HepG2 (cell line): Measurements from ENCODE around the gene LRRC45. TPM values are rescaled to one million over a fixed set of nuclear protein-coding genes. Genes with fewer than 3 reads are reported as not detected.

Experiments used
- AGO1 ChIP-seq: fragments of 200-400 bp; formaldehyde crosslinking; IDR thresholded peaks from 2 replicates; pipeline ENCODE4 v1.6.1; 2017; ENCODE audit warnings: mild to moderate bottlenecking, low read depth, low read length, moderate library complexity; ENCODE audit not compliant: poor library complexity, severe bottlenecking
- CBX1 ChIP-seq: IDR thresholded peaks from one replicate; pipeline ENCODE4 v1.6.1; 2016; ENCODE audit warnings: antibody characterized with exemption, low read depth
- IRX3 ChIP-seq: sonication (generic); formaldehyde crosslinking; IDR thresholded peaks from 2 replicates; pipeline ENCODE4 v1.8.1; 2023; ENCODE audit warnings: mild to moderate bottlenecking, low read depth, missing genetic modification reagents, borderline replicate concordance
- NR1H2 ChIP-seq: sonication (generic); formaldehyde crosslinking; IDR thresholded peaks from 2 replicates; pipeline ENCODE4 v1.8.1; 2022; ENCODE audit warnings: low read depth, missing genetic modification reagents, borderline replicate concordance
- PTBP1 ChIP-seq: fragments of 200-400 bp; formaldehyde crosslinking; IDR thresholded peaks from 2 replicates; pipeline ENCODE4 v1.6.1; 2018; ENCODE audit warnings: low read length, low read depth; ENCODE audit not compliant: poor library complexity, severe bottlenecking
- polyA plus RNA-seq, 8 experiments: library from polyadenylated mRNA; depleted of rRNA in 3 of 8; stranded (reverse) in 7 of 8; unstranded in 1 of 8; fragments of >200 nt; fragmentation: Illumina TruSeq in 4 of 8; extraction: Trizol in 4 of 8; gene quantifications; 2 replicates each; pipeline versions ENCODE4 v1.2.1 to v1.2.3, GENCODE V29; 2011 to 2016; ENCODE audit warnings: low read depth in 4 of 8, missing spikeins in 1 of 8, mixed read lengths in 1 of 8; ENCODE audit not compliant: insufficient read depth in 1 of 8
- total RNA-seq, 5 experiments: library from RNA; depleted of rRNA; stranded (reverse); fragments of >200 nt; fragmentation: Illumina TruSeq; extraction: Trizol; gene quantifications; 2 replicates each; pipeline ENCODE4 v1.2.3, GENCODE V29; 2016; ENCODE audit warnings: low read depth in 1 of 5
- TF ChIP-seq, protein P1 (sequence below): sonication (generic); formaldehyde crosslinking; IDR thresholded peaks from 2 replicates; pipeline ENCODE4 v1.4.0; 2020; ENCODE audit warnings: missing genetic modification reagents
- TF ChIP-seq, protein P2 (sequence below): sonication (generic); formaldehyde crosslinking; IDR thresholded peaks from 2 replicates; pipeline ENCODE4 v1.8.1; 2022; ENCODE audit warnings: low read depth, mild to moderate bottlenecking, missing genetic modification reagents
- TF ChIP-seq, protein P3 (sequence below): sonication (generic); formaldehyde crosslinking; IDR thresholded peaks from 2 replicates; pipeline ENCODE4 v1.5.1; 2020; ENCODE audit warnings: missing genetic modification reagents, mild to moderate bottlenecking, borderline replicate concordance
- TF ChIP-seq, protein P4 (sequence below): sonication (generic); formaldehyde crosslinking; IDR thresholded peaks from 2 replicates; pipeline ENCODE4 v1.4.0; 2020; ENCODE audit warnings: mild to moderate bottlenecking, missing genetic modification reagents, borderline replicate concordance

LRRC45 gene
- total and polyA plus RNA-seq, 2 of the 13 experiments (the other 11 are each of a cell fraction or from before 2014, with no cell fraction given), result 11.6 to 48.1 TPM

DNA sequence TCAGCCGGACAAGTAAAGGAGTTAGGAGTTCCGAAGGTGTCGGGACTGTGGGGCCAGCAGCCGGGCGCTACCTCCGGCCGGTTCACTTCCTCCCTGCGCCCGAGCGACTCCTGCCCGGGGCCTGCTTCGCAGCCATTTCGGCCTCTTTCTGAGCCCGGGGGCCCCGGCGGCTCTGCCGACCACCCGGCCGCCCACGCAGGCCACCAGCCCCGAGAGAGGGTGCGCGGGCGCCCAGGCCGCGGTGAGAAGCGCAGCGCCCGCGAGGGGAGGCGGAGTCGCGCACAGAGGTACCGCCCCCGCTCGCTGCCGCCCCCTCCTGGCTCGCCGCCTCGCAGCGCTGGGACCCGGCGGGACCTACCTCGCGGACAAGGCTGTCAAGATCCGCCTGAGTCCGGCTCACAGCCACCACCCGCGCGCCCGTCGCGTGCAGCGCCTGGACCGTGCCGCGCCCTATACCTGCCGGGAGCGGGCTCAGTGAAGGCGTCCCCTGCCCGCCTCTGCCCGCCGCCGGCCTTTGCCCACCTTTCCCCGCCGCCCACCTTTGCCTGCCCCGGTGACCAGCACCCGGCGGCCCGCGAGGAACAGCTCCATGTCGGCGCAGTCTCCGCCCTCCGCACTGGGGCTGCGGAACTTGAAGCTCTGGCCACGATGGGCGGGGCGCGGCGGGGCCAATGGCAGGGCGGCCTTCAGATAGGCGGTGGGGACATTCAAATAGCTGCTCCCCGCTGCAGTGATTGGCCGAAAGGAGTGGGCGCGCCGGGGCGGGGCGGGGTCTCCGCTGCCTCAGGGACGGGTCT, 14.2 kb downstream of the LRRC45 start, which contains the start of gene DCXR (continued):
- TF ChIP-seq CBX1 (peak; percentile 70), NR1H2 (CRISPR knock-in tag) (peak; percentile 60), PTBP1 (peak; percentile 90), IRX3 (CRISPR knock-in tag) (no peak; the same call in 1 of the 2 replicates), AGO1 (peak; percentile 79)
- TF ChIP-seq, protein P1, sequence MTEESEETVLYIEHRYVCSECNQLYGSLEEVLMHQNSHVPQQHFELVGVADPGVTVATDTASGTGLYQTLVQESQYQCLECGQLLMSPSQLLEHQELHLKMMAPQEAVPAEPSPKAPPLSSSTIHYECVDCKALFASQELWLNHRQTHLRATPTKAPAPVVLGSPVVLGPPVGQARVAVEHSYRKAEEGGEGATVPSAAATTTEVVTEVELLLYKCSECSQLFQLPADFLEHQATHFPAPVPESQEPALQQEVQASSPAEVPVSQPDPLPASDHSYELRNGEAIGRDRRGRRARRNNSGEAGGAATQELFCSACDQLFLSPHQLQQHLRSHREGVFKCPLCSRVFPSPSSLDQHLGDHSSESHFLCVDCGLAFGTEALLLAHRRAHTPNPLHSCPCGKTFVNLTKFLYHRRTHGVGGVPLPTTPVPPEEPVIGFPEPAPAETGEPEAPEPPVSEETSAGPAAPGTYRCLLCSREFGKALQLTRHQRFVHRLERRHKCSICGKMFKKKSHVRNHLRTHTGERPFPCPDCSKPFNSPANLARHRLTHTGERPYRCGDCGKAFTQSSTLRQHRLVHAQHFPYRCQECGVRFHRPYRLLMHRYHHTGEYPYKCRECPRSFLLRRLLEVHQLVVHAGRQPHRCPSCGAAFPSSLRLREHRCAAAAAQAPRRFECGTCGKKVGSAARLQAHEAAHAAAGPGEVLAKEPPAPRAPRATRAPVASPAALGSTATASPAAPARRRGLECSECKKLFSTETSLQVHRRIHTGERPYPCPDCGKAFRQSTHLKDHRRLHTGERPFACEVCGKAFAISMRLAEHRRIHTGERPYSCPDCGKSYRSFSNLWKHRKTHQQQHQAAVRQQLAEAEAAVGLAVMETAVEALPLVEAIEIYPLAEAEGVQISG (CRISPR knock-in tag), result peak; percentile 85
- TF ChIP-seq, protein P2, sequence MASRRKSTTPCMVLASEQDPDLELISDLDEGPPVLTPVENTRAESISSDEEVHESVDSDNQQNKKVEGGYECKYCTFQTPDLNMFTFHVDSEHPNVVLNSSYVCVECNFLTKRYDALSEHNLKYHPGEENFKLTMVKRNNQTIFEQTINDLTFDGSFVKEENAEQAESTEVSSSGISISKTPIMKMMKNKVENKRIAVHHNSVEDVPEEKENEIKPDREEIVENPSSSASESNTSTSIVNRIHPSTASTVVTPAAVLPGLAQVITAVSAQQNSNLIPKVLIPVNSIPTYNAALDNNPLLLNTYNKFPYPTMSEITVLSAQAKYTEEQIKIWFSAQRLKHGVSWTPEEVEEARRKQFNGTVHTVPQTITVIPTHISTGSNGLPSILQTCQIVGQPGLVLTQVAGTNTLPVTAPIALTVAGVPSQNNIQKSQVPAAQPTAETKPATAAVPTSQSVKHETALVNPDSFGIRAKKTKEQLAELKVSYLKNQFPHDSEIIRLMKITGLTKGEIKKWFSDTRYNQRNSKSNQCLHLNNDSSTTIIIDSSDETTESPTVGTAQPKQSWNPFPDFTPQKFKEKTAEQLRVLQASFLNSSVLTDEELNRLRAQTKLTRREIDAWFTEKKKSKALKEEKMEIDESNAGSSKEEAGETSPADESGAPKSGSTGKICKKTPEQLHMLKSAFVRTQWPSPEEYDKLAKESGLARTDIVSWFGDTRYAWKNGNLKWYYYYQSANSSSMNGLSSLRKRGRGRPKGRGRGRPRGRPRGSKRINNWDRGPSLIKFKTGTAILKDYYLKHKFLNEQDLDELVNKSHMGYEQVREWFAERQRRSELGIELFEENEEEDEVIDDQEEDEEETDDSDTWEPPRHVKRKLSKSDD (CRISPR knock-in tag), result peak; percentile 75; the same call in 1 of the 2 replicates
- TF ChIP-seq, protein P3, sequence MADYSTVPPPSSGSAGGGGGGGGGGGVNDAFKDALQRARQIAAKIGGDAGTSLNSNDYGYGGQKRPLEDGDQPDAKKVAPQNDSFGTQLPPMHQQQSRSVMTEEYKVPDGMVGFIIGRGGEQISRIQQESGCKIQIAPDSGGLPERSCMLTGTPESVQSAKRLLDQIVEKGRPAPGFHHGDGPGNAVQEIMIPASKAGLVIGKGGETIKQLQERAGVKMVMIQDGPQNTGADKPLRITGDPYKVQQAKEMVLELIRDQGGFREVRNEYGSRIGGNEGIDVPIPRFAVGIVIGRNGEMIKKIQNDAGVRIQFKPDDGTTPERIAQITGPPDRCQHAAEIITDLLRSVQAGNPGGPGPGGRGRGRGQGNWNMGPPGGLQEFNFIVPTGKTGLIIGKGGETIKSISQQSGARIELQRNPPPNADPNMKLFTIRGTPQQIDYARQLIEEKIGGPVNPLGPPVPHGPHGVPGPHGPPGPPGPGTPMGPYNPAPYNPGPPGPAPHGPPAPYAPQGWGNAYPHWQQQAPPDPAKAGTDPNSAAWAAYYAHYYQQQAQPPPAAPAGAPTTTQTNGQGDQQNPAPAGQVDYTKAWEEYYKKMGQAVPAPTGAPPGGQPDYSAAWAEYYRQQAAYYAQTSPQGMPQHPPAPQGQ, result 0 out of 2 replicates have a peak, but pooled peaks have one; percentile 87
- TF ChIP-seq, protein P4, sequence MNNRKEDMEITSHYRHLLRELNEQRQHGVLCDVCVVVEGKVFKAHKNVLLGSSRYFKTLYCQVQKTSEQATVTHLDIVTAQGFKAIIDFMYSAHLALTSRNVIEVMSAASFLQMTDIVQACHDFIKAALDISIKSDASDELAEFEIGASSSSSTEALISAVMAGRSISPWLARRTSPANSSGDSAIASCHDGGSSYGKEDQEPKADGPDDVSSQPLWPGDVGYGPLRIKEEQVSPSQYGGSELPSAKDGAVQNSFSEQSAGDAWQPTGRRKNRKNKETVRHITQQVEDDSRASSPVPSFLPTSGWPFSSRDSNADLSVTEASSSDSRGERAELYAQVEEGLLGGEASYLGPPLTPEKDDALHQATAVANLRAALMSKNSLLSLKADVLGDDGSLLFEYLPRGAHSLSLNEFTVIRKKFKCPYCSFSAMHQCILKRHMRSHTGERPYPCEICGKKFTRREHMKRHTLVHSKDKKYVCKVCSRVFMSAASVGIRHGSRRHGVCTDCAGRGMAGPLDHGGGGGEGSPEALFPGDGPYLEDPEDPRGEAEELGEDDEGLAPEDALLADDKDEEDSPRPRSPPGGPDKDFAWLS, result no peak
